Measurements from ENCODE around the gene SPAG9.

DNA sequence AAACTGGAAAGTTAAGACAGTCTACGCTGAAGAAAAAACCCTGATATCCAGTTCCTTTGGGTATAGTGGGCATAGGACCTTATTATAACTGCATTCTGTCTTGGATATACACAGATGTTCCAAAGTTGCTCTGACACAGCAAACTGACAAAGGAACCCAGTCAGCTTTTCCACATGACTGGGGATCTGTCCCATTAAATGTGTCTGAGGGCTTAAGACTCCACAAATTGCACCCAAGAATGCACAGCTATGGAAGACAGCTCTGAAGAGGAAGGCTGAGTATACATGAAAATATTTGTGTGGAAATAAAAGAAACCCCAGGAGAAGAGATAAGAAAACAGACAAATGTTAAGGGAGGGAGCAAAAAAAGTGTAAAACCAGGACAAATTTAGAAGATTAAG, 114.1 kb downstream of the SPAG9 start:
- TF ChIP-seq EZH2 (IDR thresholded peaks at IDR 0.05) (no peak), POLR2AphosphoS5 (IDR thresholded peaks at IDR 0.05; ENCODE audit: borderline replicate concordance, low read depth, low read length) (no peak), FOXP2 (optimal IDR thresholded peaks at IDR 0.05; ENCODE audit: control extremely low read depth, extremely low read length, insufficient read depth) (no peak)
